GM18498 (cell line): ENCODE data around the gene HIBCH.
"Not testable (repeated sequence)": the region's sequence is repeated elsewhere in the genome, so short reads cannot be mapped to it uniquely, and the experiment has no call there.

ENCODE experiments used
- ATAC-seq: cut with Tn5 transposase; IDR thresholded peaks from one replicate; pipeline ENCODE4 v1.9.1; 2021; ENCODE audit warnings: mild to moderate bottlenecking, moderate library complexity; ENCODE audit not compliant: unreplicated experiment

HIBCH gene

GRCh38 chr2:190311893-190312634 lies 7.6 kb downstream of the HIBCH start:
- ATAC-seq: no peak

GRCh38 chr2:190308031-190308430 lies 11.6 kb downstream of the HIBCH start:
- ATAC-seq: no peak

- no peak for ATAC-seq
These were observed 15.2 kb downstream of the HIBCH start for GRCh38 chr2:190304404-190304803.

- no peak for ATAC-seq
These were observed 16.0 kb downstream of the HIBCH start for GRCh38 chr2:190303647-190304046.

- ATAC-seq: no peak
These were observed 17.6 kb downstream of the HIBCH start for GRCh38 chr2:190302052-190302451.

- ATAC-seq: no peak
These were observed 18.6 kb downstream of the HIBCH start for GRCh38 chr2:190301032-190301431.

- not testable (repeated sequence) for ATAC-seq
These were observed 21.7 kb downstream of the HIBCH start for GRCh38 chr2:190297880-190298279.

GRCh38 chr2:190283783-190284182 lies 35.8 kb downstream of the HIBCH start:
- ATAC-seq: no peak

GRCh38 chr2:190280565-190281350 lies 38.9 kb downstream of the HIBCH start:
- no peak for ATAC-seq

- ATAC-seq: not testable (repeated sequence)
These were observed 40.1 kb downstream of the HIBCH start for GRCh38 chr2:190279256-190280134.

GRCh38 chr2:190277234-190278112 lies 42.2 kb downstream of the HIBCH start:
- no peak for ATAC-seq

GRCh38 chr2:190272457-190272842 lies 47.2 kb downstream of the HIBCH start:
- ATAC-seq: peak; percentile 54

- no peak for ATAC-seq
These were observed 47.7 kb downstream of the HIBCH start for GRCh38 chr2:190271783-190272456.

- ATAC-seq: no peak
These were observed 49.3 kb downstream of the HIBCH start for GRCh38 chr2:190270298-190270697.

- ATAC-seq: not testable (repeated sequence)
These were observed 49.9 kb downstream of the HIBCH start for GRCh38 chr2:190269699-190270098.

GRCh38 chr2:190267302-190267701 lies 52.3 kb downstream of the HIBCH start:
- ATAC-seq: no peak

- ATAC-seq: no peak
These were observed 53.3 kb downstream of the HIBCH start for GRCh38 chr2:190266314-190266713.

- ATAC-seq: no peak
These were observed 57.8 kb downstream of the HIBCH start for GRCh38 chr2:190261851-190262250.

- ATAC-seq: no peak
These were observed 63.5 kb downstream of the HIBCH start for GRCh38 chr2:190256087-190256486.

- no peak for ATAC-seq
These were observed 64.0 kb downstream of the HIBCH start for GRCh38 chr2:190255676-190256075.
